K562 (cell line): ENCODE results near the gene EDDM13. TPM values are rescaled to one million over a fixed set of nuclear protein-coding genes. Genes with fewer than 3 reads are reported as not detected.

ENCODE experiments used
- FOS ChIP-seq: IDR thresholded peaks from 3 replicates; pipeline ENCODE4 v1.6.1; 2011; ENCODE audit not compliant: insufficient read length; ENCODE audit errors: extremely low read depth
- HLTF ChIP-seq: fragments of 450-650 bp; IDR thresholded peaks from 2 replicates; pipeline ENCODE4 v1.6.1; 2016
- HNRNPUL1 ChIP-seq: fragments of 200-400 bp; formaldehyde crosslinking; IDR thresholded peaks from 2 replicates; pipeline ENCODE4 v1.6.1; 2017; ENCODE audit warnings: low read length
- L3MBTL2 ChIP-seq: fragments of 450-650 bp; IDR thresholded peaks from 2 replicates; pipeline ENCODE4 v1.6.1; 2016; ENCODE audit warnings: mild to moderate bottlenecking, moderate library complexity
- NR3C1 ChIP-seq: sonication (generic); formaldehyde crosslinking; IDR thresholded peaks from 2 replicates; pipeline ENCODE4 v1.8.1; 2022; ENCODE audit warnings: missing genetic modification reagents
- RBM22 ChIP-seq: fragments of 200-400 bp; formaldehyde crosslinking; IDR thresholded peaks from 2 replicates; pipeline ENCODE4 v1.6.1; 2018; ENCODE audit warnings: low read length, low read depth; ENCODE audit not compliant: poor library complexity, severe bottlenecking
- SMAD2 ChIP-seq: fragments of 150-350 bp; IDR thresholded peaks from 2 replicates; pipeline ENCODE4 v1.6.1; 2014; ENCODE audit warnings: low read depth, mild to moderate bottlenecking, low read length
- SMARCE1 ChIP-seq: fragments of 450-650 bp; IDR thresholded peaks from 2 replicates; pipeline ENCODE4 v1.7.1; 2016; ENCODE audit warnings: mild to moderate bottlenecking
- SP1 ChIP-seq: sonication (generic); formaldehyde crosslinking; IDR thresholded peaks from 2 replicates; pipeline ENCODE4 v1.8.1; 2022; ENCODE audit warnings: mild to moderate bottlenecking, missing genetic modification reagents
- ZNF224 ChIP-seq: sonication (generic); formaldehyde crosslinking; IDR thresholded peaks from 2 replicates; pipeline ENCODE4 v1.8.0; 2022; ENCODE audit warnings: mild to moderate bottlenecking, missing genetic modification reagents
- ZNF347 ChIP-seq: fragments of 450-650 bp; formaldehyde crosslinking; IDR thresholded peaks from 2 replicates; pipeline ENCODE4 v1.4.0; 2020; ENCODE audit warnings: low read depth, mild to moderate bottlenecking, moderate library complexity
- polyA plus RNA-seq, 8 experiments: library from polyadenylated mRNA; depleted of rRNA in 4 of 8; stranded (reverse) in 5 of 8; unstranded in 3 of 8; fragments of >200 nt; fragmentation: Nextera tagmentation in 2 of 8; fragmentation: Illumina TruSeq in 1 of 8; extraction: Ambion mirVana in 2 of 8; extraction: Trizol in 1 of 8; gene quantifications; 2 replicates each; pipeline versions ENCODE4 v1.2.1 to v1.2.3, GENCODE V29; 2011 to 2014; ENCODE audit warnings: inconsistent platforms in 1 of 8, missing spikeins in 1 of 8
- total RNA-seq, 7 experiments: library from RNA; depleted of rRNA in 6 of 7; stranded (reverse); fragments of >200 nt in 6 of 7; fragmentation: Illumina TruSeq in 2 of 7; extraction: Trizol in 2 of 7; gene quantifications; 2 replicates each; pipeline versions ENCODE4 v1.2.1 to v1.2.3, GENCODE V29; 2011 to 2021; ENCODE audit warnings: low replicate concordance in 1 of 7
- TF ChIP-seq, protein P1 (sequence below): sonication (generic); formaldehyde crosslinking; IDR thresholded peaks from 2 replicates; pipeline ENCODE4 v1.8.0; 2023; ENCODE audit warnings: missing genetic modification reagents, mild to moderate bottlenecking, borderline replicate concordance

The EDDM13 gene
- total and polyA plus RNA-seq, 9 of the 15 experiments (the other 6 are each of a cell fraction or from before 2014, with no cell fraction given): 2.0 to 7.7 (median 4.1) TPM

DNA sequence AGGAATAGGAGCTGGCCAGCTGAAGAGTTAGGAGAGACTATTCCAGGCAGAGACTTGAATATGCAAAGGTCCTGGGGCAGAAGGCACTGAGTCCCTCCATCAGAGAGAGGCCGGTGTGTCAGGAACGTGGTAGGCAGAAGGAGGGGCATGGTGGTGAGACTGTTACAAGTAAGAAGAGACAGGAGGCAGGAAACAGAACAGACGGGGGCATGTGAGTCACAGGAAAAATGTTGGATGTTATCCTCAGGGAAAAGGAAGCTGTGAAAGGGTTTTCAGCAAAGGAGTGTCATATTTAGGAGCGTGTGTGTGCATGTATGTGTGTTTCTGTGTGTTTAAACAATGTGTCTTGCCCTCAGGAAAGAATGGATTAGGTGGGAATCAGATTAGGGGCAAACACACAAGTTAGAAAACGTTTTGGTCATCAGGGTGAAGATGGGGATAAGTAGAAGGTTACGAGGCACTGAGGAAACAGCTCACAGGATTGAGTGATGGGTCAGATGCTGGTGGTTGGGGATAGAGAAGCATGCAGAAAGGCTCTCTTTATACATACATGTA, 1.1 kb downstream of the EDDM13 start (continued):
- TF ChIP-seq HLTF: no peak
- no peak for TF ChIP-seq HNRNPUL1
- TF ChIP-seq NR3C1 (CRISPR knock-in tag): no peak
- TF ChIP-seq L3MBTL2: no peak
- TF ChIP-seq, protein P1, sequence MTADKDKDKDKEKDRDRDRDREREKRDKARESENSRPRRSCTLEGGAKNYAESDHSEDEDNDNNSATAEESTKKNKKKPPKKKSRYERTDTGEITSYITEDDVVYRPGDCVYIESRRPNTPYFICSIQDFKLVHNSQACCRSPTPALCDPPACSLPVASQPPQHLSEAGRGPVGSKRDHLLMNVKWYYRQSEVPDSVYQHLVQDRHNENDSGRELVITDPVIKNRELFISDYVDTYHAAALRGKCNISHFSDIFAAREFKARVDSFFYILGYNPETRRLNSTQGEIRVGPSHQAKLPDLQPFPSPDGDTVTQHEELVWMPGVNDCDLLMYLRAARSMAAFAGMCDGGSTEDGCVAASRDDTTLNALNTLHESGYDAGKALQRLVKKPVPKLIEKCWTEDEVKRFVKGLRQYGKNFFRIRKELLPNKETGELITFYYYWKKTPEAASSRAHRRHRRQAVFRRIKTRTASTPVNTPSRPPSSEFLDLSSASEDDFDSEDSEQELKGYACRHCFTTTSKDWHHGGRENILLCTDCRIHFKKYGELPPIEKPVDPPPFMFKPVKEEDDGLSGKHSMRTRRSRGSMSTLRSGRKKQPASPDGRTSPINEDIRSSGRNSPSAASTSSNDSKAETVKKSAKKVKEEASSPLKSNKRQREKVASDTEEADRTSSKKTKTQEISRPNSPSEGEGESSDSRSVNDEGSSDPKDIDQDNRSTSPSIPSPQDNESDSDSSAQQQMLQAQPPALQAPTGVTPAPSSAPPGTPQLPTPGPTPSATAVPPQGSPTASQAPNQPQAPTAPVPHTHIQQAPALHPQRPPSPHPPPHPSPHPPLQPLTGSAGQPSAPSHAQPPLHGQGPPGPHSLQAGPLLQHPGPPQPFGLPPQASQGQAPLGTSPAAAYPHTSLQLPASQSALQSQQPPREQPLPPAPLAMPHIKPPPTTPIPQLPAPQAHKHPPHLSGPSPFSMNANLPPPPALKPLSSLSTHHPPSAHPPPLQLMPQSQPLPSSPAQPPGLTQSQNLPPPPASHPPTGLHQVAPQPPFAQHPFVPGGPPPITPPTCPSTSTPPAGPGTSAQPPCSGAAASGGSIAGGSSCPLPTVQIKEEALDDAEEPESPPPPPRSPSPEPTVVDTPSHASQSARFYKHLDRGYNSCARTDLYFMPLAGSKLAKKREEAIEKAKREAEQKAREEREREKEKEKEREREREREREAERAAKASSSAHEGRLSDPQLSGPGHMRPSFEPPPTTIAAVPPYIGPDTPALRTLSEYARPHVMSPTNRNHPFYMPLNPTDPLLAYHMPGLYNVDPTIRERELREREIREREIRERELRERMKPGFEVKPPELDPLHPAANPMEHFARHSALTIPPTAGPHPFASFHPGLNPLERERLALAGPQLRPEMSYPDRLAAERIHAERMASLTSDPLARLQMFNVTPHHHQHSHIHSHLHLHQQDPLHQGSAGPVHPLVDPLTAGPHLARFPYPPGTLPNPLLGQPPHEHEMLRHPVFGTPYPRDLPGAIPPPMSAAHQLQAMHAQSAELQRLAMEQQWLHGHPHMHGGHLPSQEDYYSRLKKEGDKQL (CRISPR knock-in tag): no peak
- TF ChIP-seq RBM22: no peak
- TF ChIP-seq ZNF224 (CRISPR knock-in tag): no peak
- no peak for TF ChIP-seq SP1 (CRISPR knock-in tag)
- no peak for TF ChIP-seq SMAD2
- TF ChIP-seq FOS: no peak
- no peak for TF ChIP-seq SMARCE1
- TF ChIP-seq ZNF347: no peak
